ENCODE data around the gene FAAP20.
"Not testable (repeated sequence)": the region's sequence is repeated elsewhere in the genome, so short reads cannot be mapped to it uniquely, and the experiment has no call there.

Gene FAAP20

GRCh38 chr1:2151252-2151651, 43.3 kb downstream of the FAAP20 start:
- H3K27me3 ChIP-seq (ENCODE audit: control insufficient read depth, insufficient read depth, low read length) = no peaks in the 10 kb centered on the region
- no peaks in the 10 kb centered on the region for H3K9me3 ChIP-seq (ENCODE audit: control insufficient read depth, insufficient read depth, low read depth, low read length)
- no peak overlapping the region for H3K4me3 ChIP-seq (ENCODE audit: low read depth, low read length)
- no peaks in the 10 kb centered on the region for H3K4me1 ChIP-seq (ENCODE audit: control insufficient read depth, insufficient read depth, low read length)
- H3K9ac ChIP-seq (ENCODE audit: low read length) = no peak overlapping the region
- peaks cover 69% of the 10 kb centered on the region for H3K36me3 ChIP-seq (ENCODE audit: control insufficient read depth, insufficient read depth, low read length)
- no peak overlapping the region for H3K27ac ChIP-seq (ENCODE audit: low read depth, low read length)

- Histone ChIP-seq H3K27me3 (ENCODE audit: control insufficient read depth, insufficient read depth, low read length) (no peaks in the 10 kb centered on the region), H3K9ac (ENCODE audit: low read length) (no peak overlapping the region)
These were observed 43.8 kb downstream of the FAAP20 start for GRCh38 chr1:2150801-2151200.

GRCh38 chr1:2148691-2149090, 45.9 kb downstream of the FAAP20 start:
- peaks cover 65% of the 10 kb centered on the region for H3K36me3 ChIP-seq (ENCODE audit: control insufficient read depth, insufficient read depth, low read length)

More at GRCh38 chr1:2150801-2151200, 43.8 kb downstream of the FAAP20 start:
- Histone ChIP-seq H3K27ac (ENCODE audit: low read depth, low read length) (no peak overlapping the region), H3K4me3 (ENCODE audit: low read depth, low read length) (no peak overlapping the region), H3K9me3 (ENCODE audit: control insufficient read depth, insufficient read depth, low read depth, low read length) (no peaks in the 10 kb centered on the region), H3K36me3 (ENCODE audit: control insufficient read depth, insufficient read depth, low read length) (peaks cover 68% of the 10 kb centered on the region), H3K4me1 (ENCODE audit: control insufficient read depth, insufficient read depth, low read length) (no peaks in the 10 kb centered on the region)

GRCh38 chr1:2147869-2148268, 46.7 kb downstream of the FAAP20 start:
- not testable (repeated sequence) for H3K27me3 ChIP-seq (ENCODE audit: control insufficient read depth, insufficient read depth, low read length); H3K9me3 ChIP-seq (ENCODE audit: control insufficient read depth, insufficient read depth, low read depth, low read length); H3K4me1 ChIP-seq (ENCODE audit: control insufficient read depth, insufficient read depth, low read length); H3K9ac ChIP-seq (ENCODE audit: low read length); H3K27ac ChIP-seq (ENCODE audit: low read depth, low read length); H3K4me3 ChIP-seq (ENCODE audit: low read depth, low read length)
- peaks cover 58% of the 10 kb centered on the region for H3K36me3 ChIP-seq (ENCODE audit: control insufficient read depth, insufficient read depth, low read length)

More at GRCh38 chr1:2148691-2149090, 45.9 kb downstream of the FAAP20 start:
- H3K9me3 ChIP-seq (ENCODE audit: control insufficient read depth, insufficient read depth, low read depth, low read length) = no peaks in the 10 kb centered on the region
- no peak overlapping the region for H3K9ac ChIP-seq (ENCODE audit: low read length)
- H3K4me1 ChIP-seq (ENCODE audit: control insufficient read depth, insufficient read depth, low read length) = no peaks in the 10 kb centered on the region
- H3K27me3 ChIP-seq (ENCODE audit: control insufficient read depth, insufficient read depth, low read length) = no peaks in the 10 kb centered on the region
- no peak overlapping the region for H3K27ac ChIP-seq (ENCODE audit: low read depth, low read length)
- H3K4me3 ChIP-seq (ENCODE audit: low read depth, low read length) = no peak overlapping the region

- no peak overlapping the region for H3K4me3 ChIP-seq (ENCODE audit: low read depth, low read length)
- H3K36me3 ChIP-seq (ENCODE audit: control insufficient read depth, insufficient read depth, low read length) = peaks cover 53% of the 10 kb centered on the region
- no peaks in the 10 kb centered on the region for H3K27me3 ChIP-seq (ENCODE audit: control insufficient read depth, insufficient read depth, low read length)
- H3K4me1 ChIP-seq (ENCODE audit: control insufficient read depth, insufficient read depth, low read length) = no peaks in the 10 kb centered on the region
- no peak overlapping the region for H3K9ac ChIP-seq (ENCODE audit: low read length)
- H3K27ac ChIP-seq (ENCODE audit: low read depth, low read length) = no peak overlapping the region
- no peaks in the 10 kb centered on the region for H3K9me3 ChIP-seq (ENCODE audit: control insufficient read depth, insufficient read depth, low read depth, low read length)
These were observed 47.6 kb downstream of the FAAP20 start for GRCh38 chr1:2146836-2147517.

GRCh38 chr1:2145946-2146835, 48.4 kb downstream of the FAAP20 start:
- Histone ChIP-seq H3K9ac (ENCODE audit: low read length) (no peak overlapping the region), H3K27me3 (ENCODE audit: control insufficient read depth, insufficient read depth, low read length) (no peaks in the 10 kb centered on the region), H3K9me3 (ENCODE audit: control insufficient read depth, insufficient read depth, low read depth, low read length) (no peaks in the 10 kb centered on the region), H3K36me3 (ENCODE audit: control insufficient read depth, insufficient read depth, low read length) (peaks cover 49% of the 10 kb centered on the region), H3K4me3 (ENCODE audit: low read depth, low read length) (no peak overlapping the region), H3K27ac (ENCODE audit: low read depth, low read length) (no peak overlapping the region), H3K4me1 (ENCODE audit: control insufficient read depth, insufficient read depth, low read length) (no peaks in the 10 kb centered on the region)

GRCh38 chr1:2144501-2145090, 50.0 kb downstream of the FAAP20 start:
- H3K27me3 ChIP-seq (ENCODE audit: control insufficient read depth, insufficient read depth, low read length) = no peaks in the 10 kb centered on the region
- no peak overlapping the region for H3K4me3 ChIP-seq (ENCODE audit: low read depth, low read length)
- no peaks in the 10 kb centered on the region for H3K9me3 ChIP-seq (ENCODE audit: control insufficient read depth, insufficient read depth, low read depth, low read length)
- peaks cover 40% of the 10 kb centered on the region for H3K36me3 ChIP-seq (ENCODE audit: control insufficient read depth, insufficient read depth, low read length)
- H3K9ac ChIP-seq (ENCODE audit: low read length) = no peak overlapping the region
- H3K27ac ChIP-seq (ENCODE audit: low read depth, low read length) = no peak overlapping the region
- H3K4me1 ChIP-seq (ENCODE audit: control insufficient read depth, insufficient read depth, low read length) = no peaks in the 10 kb centered on the region

GRCh38 chr1:2143814-2144500, 50.6 kb downstream of the FAAP20 start:
- Histone ChIP-seq H3K4me3 (ENCODE audit: low read depth, low read length) (no peak overlapping the region), H3K9me3 (ENCODE audit: control insufficient read depth, insufficient read depth, low read depth, low read length) (no peaks in the 10 kb centered on the region), H3K4me1 (ENCODE audit: control insufficient read depth, insufficient read depth, low read length) (no peaks in the 10 kb centered on the region), H3K9ac (ENCODE audit: low read length) (no peak overlapping the region), H3K27me3 (ENCODE audit: control insufficient read depth, insufficient read depth, low read length) (no peaks in the 10 kb centered on the region), H3K27ac (ENCODE audit: low read depth, low read length) (no peak overlapping the region), H3K36me3 (ENCODE audit: control insufficient read depth, insufficient read depth, low read length) (peaks cover 34% of the 10 kb centered on the region)

- H3K4me3 ChIP-seq (ENCODE audit: low read depth, low read length) = no peak overlapping the region
- H3K36me3 ChIP-seq (ENCODE audit: control insufficient read depth, insufficient read depth, low read length) = peaks cover 6% of the 10 kb centered on the region
- H3K9ac ChIP-seq (ENCODE audit: low read length) = no peak overlapping the region
- H3K4me1 ChIP-seq (ENCODE audit: control insufficient read depth, insufficient read depth, low read length) = peaks cover 3% of the 10 kb centered on the region; the same call in 1 of the 2 replicates
- no peaks in the 10 kb centered on the region for H3K27me3 ChIP-seq (ENCODE audit: control insufficient read depth, insufficient read depth, low read length)
- H3K27ac ChIP-seq (ENCODE audit: low read depth, low read length) = no peak overlapping the region
- H3K9me3 ChIP-seq (ENCODE audit: control insufficient read depth, insufficient read depth, low read depth, low read length) = no peaks in the 10 kb centered on the region
These were observed 53.5 kb downstream of the FAAP20 start for GRCh38 chr1:2141025-2141424.
